ENCODE results near the gene ACTL10.
"Not testable (repeated sequence)": the region's sequence is repeated elsewhere in the genome, so short reads cannot be mapped to it uniquely, and the experiment has no call there.

Gene ACTL10

DNA sequence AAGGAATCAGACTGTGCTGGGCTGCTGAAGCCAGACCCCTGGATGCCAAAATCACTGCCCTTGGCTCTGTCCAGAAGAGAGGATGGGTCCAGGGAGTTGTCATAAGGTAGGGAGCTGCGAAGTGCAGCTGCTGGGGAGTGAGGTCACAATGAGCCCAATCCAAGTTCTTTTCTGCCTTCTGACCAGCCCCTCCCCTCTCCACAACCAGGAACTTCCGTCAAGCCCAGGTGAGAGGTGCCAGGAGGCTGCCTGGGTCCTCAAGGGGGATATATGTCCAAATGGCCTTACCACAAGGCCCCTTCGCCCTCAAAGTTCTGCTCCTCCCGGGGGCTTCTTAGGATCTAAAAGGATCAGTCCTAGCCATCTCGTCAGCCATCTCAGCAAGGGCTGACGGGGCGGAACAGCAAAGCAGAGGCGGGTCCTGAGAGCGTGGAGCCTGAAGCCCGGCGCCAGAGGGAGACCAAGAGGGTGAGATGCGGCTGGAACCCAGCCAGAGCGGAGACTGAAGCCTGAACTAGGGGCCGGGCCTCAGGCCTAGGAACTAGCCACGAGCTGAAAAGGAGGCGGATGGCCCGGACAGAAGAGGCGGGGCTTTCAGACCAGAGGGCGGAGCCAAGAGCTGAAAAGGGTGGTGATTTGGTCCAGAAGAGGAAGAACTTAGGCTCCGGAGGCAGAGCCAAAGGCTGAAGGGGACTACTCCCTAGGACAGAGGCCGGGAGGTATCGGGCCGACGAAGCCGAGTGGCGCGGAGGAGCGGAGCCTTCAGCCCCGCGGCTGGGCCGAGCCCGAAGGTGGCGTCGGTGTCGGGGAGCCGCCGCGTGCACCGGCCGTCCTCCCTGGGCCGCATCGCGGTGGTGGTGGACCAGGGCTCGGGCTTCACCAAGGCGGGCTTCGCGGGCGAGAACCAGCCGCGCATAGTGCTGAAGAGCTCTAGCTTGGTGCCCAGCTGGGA lies at the start of gene ACTL10:
TSS of gene ACTL10 (plus strand) at position 651 of the 952 bp plus-strand sequence. CDS start 555 bp downstream, outside the sequence.
- peak; percentile 91 for DNase-seq

DNA sequence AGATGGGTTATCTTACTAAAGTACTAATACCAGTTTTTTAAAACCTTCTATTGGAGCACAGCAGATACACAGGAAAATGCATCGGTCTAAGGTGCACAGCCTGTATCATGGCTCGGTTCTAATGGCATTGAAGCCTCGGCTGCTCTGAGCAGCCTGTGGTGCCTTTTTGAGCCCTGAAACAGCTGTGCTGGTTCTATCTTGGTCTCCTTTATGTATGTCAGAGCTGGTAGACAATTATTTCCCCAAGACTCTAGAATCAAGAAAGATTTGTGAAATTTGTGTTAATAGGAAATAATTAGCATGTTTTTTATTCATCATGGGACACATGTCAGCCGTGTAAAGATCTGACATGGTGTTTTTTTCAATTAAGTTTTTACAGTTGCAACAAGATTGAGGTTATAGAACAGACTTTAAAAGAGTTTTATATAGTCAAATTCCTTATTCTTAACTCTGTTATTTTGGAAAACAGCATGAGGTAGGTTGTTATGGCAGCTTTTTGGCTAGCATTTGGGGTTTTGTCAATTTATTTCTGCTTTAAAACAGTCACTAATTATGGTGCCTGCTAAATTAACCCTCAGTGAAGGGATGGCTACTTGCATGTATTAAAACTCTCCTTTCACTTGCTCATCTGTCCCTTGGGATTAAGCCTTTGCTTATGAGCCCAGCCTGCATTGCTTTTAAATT lies 44.9 kb upstream of the ACTL10 start:
- DNase-seq, result no peak

DNA sequence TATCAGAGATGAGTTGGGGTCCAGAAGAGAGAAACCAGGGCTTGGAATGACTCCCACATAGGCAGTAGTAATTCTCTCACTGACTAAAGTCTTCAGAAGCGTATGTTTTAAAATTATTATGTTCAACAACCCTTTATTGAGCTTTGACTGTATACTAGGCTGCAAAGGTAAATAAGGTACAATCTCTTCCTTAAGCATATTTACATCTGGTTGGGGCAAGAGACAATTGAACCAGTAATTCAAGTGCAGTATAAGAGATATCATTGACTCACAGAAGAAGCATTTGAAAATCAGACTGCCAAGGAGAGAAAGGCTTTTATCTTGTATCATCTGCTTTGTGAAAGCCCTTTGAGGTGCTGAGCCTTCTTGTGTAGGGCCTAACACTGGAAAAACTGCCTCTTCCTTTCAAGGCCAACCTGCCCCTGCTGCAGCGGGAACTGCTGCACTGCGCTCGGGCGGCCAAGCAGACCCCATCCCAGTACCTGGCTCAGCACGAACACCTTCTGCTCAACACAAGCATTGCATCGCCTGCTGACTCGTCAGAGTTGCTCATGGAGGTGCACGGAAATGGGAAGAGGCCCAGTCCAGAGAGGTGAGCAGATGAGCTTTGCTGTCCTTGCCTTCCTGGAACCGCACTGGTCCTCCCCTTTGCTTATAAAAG lies 43.9 kb upstream of the ACTL10 start:
- DNase-seq, result no peak

DNA sequence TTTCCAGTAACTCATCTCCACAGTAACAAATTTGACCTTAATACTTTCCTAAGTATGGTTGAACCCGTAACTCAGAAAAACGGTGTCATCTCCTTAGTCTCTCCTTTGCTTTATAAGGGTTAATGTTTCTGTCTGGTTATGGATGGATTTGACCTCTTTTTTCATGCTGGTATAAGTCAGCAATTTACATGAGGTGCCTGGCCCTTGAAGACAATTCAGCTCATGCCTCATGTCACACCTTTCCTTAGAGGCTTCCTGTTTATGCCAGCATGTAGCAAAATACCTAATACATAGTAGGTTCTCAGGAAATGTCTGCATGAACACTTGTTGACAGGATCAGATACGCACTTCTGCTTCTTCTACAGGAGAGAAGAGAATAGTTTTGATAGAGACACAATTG lies 42.3 kb upstream of the ACTL10 start:
- DNase-seq, result peak; percentile 43

DNA sequence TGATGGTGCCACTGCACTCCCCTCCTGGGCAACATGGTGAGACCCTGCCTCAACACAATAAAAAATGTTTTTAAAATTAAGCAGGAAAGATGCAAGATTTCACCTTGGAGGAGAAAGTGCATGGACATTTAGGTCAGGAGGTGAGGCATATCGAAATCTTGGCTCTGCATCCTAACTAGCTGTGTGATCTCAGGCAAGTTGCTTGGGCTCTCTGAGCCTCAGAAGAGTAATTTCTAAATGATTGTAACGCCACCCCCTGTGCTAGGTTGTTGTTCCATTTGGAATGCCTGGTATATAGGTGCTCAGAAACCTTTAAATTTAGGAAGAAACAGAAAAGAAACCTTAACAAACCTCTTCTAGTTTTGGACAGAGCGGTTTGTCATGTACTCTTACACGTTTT lies 40.6 kb upstream of the ACTL10 start:
- no peak for DNase-seq

DNA sequence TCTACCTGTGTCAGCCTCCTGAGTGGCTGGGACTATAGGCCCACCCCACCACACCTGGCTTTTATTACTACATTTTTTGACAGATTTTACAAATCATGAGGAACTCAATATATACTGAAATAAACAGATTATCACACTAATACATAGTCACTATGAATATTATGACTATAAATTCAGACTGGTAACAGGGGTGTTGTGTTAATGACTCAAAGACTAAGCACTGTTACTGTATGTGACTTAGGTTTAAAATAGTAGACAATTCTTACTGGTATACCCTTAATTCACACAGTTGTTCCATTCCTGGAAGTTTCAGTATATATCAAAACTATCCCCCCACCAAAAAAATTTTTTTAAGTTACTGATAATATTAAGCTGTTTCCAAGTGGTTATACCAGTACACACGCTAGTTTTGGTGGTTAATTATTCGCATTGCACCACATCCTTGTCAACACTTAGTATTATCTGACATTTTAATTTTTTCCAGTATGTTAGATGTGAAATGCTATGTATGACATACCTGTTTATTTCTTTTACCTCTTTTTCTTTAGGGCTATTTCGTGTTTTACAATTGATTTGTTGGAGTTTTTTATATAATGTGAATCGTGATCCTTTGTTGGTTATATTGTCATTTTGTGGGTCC lies 39.0 kb upstream of the ACTL10 start:
- no peak for DNase-seq

DNA sequence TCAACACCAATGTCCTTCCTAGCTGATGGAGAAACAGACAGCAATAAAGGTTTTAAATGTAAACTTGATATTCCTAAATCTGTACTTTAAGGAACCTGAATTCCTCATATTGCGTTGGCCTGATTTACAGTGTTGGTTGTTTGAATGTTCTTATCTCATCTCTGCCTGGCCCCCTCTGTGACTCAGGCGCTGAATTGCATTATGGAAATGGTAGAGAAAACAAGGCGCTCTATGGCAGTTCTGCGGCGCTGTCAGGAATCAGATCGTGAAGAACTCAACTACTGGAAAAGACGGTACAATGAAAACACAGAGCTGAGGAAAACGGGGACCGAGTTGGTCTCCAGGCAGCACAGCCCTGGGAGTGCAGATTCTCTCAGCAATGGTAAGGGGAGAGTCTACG lies 37.2 kb upstream of the ACTL10 start:
- no peak for DNase-seq

DNA sequence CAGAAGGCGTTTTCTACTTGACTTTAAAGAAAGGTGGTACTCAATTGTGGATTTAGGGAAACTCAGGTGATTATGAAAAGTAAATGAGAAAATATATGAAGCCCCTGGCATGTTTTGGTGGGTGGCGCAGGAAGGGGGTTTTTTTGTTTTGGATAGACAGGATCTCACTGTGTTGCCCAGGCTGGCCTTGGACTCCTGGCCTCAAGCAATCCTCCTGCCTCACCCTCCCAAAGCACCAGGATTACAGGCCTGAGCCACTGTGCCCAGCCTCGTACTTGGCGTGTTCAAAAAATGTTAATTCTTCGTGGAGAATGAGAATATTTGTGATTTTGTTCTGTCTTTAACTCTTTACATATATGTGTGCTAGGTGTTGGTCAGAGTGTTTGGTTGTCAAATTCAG lies 36.8 kb upstream of the ACTL10 start:
- no peak for DNase-seq

DNA sequence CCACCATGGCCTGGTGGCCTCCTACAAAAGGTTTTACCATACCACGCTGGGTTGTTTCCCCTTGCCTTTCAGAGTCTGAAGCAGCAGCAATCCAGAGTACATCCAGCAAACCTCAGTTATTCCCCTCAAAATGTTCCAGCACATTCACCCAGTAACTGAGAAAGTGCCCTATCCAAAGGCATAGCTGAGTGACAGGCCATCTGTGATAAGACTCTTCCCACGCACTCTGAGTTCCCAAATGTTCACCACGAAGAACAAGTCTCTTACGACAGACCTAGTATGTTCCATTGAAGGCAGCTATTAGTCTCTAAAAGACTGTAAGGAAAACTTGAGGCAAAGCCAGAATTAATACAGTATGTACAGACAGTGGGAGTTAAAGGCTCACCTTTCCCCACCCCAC lies 36.2 kb upstream of the ACTL10 start:
- no peak for DNase-seq

DNA sequence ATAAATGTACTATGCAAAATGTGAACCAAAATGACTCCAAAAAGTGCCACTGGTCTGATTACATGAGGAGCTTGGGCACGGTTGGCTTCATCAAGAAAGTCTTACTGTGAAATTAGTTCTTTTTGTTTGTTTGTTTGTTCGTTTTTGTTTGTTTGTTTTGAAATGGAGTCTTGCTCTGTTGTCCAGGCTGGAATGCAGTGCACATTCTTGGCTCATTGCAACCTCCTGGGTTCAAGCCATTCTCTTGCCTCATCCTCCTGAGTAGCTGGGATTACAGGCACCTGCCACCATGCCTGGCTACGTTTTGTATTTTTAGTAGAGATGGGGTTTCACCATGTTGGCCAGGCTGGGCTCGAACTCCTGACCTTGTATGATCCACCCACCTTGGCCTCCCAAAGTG lies 34.8 kb upstream of the ACTL10 start:
- DNase-seq, result not testable (repeated sequence)

DNA sequence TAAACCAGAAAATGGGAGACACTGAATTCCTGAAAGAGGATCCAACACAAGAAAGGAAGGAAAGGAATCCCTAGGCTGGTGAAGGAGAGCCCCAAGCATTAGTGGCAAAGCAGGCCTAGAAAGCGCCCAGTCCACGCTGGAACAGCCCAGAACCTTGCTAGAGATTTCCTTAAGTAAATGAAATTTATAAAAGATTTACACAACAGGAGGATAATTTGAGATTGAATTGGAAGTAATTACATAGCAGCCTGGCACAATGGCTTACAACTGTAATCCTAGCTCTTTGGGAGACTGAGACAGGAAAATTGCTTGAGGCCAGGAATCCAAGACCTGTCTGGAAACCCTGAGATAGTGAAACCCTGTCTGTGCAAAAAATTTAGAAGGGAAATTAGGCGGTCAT lies 31.4 kb upstream of the ACTL10 start:
- no peak for DNase-seq

DNA sequence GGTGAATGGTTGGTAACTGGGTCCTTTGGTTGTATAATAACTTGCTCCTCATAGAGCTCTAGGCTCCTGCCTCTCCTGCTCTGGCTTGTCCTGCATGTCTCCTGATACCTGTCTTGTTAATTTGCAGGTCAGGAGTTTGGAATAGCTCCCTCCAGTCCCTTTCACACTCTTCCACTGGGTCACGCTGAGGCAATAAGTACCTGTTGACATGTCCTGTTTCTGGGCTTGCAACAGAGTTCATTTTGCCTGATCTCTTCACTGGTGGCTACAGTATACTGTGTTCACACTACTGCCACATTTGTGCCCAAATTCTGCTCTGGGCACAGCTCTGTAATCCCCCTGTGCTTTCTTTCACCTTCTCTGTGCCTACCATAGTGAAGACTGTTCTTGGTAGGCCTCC lies 30.0 kb upstream of the ACTL10 start:
- DNase-seq, result no peak

DNA sequence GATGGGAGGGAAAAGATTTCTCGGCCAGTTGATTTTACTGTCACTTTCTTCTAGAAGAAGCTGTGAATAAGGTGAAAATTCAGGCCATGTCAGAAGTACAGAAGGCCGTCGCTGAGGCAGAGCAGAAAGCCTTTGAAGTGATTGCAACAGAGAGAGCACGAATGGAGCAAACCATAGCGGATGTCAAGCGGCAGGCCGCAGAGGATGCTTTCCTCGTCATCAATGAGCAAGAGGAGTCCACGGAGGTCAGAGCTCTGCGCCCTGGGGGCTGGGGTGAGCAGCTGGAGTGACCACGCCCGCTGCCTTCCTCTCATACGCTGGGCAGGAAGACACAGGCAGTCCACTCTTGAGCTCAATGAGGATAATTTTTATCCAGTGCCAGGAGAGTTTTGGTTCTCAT lies 26.5 kb upstream of the ACTL10 start:
- no peak for DNase-seq

DNA sequence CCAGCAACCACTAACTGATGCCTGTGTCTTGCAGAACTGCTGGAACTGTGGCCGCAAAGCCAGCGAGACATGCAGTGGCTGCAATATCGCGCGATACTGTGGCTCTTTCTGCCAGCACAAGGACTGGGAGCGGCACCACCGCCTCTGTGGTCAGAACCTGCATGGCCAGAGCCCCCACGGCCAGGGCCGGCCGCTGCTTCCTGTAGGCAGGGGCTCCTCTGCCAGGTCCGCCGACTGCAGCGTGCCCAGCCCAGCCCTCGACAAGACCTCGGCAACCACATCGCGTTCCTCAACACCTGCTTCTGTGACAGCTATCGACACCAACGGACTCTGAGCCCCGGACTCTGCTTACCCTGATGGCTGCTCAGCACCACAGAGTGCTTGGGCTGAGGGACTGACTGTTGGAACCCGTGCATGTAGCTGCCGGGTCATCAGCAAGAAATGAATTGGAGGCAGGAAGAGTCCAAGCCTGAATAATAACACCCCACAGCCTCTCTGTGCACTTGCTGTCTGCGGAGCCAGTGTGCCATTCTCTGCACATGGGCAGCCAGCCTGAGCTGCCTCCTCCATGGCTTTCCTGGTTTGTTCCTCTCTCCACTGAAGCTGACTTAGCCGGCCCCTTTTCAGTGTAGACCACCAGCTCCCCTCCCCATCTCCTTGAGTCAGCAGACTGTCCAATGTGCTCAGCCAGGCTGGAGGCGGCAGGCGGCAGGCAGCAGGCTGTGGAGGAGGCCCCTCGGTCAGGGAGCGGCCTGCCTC lies 22.3 kb upstream of the ACTL10 start:
- DNase-seq, result no peak

DNA sequence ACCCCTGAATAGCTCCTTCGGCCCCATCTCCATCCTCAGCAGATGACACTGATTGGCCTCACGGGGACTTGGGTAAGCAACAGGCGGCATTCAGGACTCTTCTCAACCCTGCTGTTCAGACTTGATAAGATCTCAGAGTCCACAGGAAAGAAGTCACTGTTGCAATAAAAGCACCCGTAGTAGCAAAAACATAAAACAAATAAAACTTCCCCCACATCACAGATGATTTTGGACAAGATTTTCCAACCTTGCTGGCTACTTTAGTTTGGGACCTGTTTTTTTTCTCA lies 21.7 kb upstream of the ACTL10 start:
- no peak for DNase-seq

DNA sequence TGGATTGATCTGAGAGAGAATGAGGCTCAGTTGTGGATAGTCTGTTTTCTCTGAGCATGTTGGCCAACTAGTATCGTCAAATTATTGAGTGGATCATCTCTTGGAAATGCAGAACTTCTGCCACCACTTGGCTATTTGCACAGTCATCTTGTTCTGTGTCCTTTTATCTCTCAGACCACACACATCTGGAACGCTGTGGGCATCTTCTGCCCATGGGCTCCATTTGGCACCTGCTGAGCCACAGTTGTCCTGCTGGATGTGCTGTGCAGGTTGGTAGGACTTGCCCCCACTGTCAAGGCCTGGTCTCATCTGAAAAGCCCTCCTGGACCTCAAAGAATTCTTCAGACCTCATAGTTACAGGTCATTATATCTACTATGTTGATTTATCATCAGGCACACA lies 21.3 kb upstream of the ACTL10 start:
- no peak for DNase-seq

DNA sequence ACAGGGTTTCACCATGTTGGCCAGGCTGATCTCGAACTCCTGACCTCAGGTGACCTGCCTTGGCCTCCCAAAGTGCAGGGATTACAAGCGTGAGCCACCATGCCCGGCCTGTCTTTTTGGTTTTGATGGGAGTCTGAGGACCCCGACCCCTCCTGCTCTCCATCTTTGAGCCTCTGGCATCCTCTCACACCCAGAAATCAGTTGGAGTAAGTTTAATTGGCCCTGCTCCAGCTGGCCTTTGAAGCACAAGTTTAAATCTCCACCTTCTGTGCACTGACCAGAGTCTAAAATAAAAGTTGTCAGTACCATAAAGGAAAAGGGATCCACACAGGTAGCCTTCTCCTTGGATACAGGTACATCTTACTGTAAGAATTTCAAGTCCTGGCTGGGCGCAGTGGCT lies 20.6 kb upstream of the ACTL10 start:
- DNase-seq, result no peak

DNA sequence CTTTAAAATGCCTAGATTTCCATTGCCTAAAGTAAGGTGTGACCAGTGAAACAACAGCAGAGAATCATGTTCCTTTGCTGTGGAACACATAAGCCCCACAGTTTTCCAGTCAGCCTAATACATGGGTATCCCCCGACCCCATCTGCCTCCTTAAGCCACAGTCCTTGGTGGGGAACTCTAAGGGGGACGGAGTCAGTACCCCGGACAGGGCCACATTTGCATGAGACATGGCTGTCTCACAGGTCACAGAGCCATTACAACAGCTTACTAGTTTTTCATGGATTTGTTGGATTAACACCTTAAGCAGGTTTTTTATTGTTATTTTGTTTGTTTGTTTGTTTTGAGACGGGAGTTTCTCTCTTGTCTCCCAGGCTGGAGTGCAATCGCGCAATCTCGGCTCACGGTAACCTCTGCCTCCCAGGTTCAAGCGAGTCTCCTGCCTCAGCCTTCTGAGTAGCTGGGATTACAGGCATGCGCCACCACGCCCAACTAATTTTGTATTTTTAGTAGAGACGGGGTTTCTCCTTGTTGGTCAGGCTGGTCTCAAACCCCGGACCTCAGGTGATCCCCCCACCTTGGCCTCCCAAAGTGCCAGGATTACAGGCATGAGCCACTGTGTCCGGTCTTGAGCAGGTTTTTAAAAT lies 19.7 kb upstream of the ACTL10 start:
- not testable (repeated sequence) for DNase-seq

DNA sequence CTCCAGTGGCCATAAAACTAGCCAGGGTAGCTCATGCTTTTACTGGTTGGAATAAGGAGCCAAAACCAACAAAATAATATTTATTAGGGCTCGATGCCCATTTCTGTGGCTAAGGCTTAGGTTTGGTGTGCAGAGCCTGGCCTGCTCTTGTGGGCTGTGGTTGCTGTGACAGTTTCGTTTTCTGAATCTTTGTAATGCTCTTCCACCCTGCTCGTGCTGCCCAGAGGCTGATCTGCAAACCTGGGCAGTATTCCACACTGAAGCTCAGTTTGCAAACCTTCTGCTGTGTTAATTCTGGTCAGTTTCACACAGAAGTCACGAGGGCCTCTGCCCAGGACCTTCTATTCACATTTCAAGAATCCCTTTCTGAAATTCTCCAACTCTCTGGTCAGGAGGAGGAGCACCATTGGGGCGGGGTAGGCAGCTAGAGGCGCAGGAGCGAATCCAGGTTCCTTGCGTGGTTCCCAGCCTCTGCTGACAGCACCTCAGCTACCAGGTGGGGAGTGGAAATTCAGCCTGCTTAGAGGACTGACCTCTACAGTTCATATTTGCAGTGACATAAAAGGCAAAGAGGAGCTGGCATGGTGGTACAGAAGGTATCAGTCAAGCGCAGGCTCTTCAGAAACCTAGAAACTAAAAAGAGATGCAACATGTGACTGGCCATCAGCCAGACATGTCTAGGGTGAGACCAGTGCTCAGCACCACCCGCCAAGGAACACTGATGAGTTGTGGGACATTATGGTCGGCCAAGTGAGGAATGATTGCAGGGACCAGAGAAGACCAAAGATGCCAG lies 18.9 kb upstream of the ACTL10 start:
- DNase-seq, result peak; percentile 27

DNA sequence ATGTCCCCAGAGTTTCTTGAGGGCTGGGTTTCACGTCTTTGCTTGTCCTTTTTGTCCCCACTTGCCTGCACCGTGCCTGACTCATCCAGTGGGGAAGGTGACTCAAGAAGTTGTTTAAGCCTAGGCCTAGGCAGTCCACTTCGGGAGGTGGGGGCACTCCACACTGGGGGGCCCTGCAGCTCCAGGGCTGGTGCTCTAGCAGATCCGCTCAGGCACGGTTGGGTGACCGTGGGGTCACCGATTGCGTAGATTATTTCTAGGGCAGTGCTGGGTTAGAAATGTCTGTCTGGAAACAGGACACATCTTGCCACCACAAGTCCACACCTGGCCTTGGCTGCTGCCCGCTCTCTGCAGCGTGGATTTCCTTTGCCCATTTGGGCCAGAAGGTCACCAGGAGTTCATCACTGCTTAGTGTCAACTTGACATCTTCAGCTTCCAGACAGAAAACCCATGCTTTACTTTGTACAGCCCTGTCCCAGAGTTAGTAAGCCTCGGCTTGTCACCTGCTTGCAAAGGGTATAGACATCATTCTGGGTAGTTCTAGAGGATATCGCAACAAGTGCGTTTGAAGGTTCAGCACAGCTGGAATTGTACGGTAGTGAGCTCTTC lies 18.2 kb upstream of the ACTL10 start:
- DNase-seq, result no peak

DNA sequence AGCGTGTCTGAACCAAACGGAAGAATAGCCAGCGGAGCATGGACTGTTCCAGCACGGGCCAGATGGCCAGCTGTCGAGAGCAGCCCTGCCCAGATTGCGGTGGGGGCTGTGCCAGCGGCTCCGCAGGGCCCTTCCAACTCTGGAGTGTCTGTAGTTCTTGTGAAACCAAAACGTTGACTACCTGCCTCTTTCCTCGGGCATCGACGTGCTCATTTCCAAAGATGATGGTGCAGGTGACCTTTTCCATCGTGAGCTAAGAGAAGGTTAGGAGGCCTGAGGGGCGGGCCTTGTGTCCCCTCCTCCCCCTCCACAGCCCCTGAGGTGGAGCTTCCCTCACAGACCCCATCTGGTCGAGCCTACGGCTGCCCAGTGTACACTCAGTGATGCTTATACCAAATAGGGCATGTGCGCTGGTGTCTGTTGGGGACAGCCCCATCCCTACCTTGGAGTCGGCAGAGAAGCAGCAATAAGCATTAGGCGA lies 17.5 kb upstream of the ACTL10 start:
- DNase-seq, result no peak
